HG03196 (cell line): ENCODE data around the gene NONO.
"Not testable (repeated sequence)": the region's sequence is repeated elsewhere in the genome, so short reads cannot be mapped to it uniquely, and the experiment has no call there.

Experiments
- ATAC-seq: cut with Tn5 transposase; IDR thresholded peaks from one replicate; pipeline ENCODE4 v1.9.1; 2021; ENCODE audit not compliant: unreplicated experiment

Gene NONO, protein sequence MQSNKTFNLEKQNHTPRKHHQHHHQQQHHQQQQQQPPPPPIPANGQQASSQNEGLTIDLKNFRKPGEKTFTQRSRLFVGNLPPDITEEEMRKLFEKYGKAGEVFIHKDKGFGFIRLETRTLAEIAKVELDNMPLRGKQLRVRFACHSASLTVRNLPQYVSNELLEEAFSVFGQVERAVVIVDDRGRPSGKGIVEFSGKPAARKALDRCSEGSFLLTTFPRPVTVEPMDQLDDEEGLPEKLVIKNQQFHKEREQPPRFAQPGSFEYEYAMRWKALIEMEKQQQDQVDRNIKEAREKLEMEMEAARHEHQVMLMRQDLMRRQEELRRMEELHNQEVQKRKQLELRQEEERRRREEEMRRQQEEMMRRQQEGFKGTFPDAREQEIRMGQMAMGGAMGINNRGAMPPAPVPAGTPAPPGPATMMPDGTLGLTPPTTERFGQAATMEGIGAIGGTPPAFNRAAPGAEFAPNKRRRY

DNA sequence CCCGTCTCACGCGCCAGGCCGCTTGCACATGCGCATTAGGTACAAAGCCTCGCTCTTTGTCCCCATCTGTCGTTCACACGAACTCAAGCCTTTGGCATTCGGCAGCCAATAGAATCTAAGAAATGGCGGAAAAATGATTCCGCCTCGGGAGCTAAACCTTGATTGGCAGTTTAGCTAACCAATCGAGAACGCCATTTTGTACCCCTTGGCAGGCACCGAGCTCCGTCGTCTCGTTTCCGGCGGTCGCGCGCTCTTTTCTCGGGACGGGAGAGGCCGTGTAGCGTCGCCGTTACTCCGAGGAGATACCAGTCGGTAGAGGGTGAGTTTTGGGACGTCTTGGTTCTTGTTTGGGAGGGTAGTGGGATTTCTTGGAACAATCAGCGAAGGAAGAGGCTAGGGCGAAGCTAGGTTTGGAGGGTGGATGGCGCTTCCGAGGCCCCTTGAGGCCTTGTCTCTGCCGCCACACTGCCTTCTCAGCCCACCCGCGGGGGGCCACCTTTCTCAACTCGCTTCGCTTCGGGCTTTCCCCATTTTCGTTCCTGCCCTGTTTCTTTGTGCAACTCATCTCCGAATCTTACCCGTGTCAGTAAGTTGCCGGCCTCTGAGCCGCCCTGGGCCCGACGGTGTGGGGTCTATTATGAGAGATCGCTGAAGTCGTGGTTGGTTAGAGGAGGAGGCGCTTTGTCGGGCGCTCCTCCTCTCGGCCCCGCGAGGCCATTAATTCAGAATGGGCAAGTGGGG is at the start of gene NONO:
TSS of gene NONO (plus strand) at position 233 of the 741 bp plus-strand sequence. CDS start 7,003 bp downstream, outside the sequence.
- peak; percentile 89 for ATAC-seq

DNA sequence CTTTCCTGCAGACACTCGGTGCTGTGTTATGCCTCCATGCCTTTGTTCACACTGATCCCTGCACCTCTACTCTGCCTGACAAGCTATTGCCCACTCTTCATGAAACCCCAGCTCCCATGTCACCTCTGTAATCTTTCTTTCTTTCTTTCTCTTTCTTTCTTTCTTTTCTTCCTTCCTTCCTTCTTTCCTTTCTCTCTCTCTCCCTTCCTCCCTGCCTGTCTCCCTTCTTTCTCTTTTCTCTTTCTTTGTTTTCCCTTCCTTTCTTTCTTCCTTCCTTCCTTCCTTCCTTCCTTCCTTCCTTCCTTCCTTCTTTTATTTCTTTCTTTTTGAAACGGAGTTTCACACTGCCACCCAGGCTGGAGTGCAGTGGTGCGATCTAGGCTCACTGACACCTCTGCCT is 48.0 kb upstream of the NONO start:
- no peak for ATAC-seq

DNA sequence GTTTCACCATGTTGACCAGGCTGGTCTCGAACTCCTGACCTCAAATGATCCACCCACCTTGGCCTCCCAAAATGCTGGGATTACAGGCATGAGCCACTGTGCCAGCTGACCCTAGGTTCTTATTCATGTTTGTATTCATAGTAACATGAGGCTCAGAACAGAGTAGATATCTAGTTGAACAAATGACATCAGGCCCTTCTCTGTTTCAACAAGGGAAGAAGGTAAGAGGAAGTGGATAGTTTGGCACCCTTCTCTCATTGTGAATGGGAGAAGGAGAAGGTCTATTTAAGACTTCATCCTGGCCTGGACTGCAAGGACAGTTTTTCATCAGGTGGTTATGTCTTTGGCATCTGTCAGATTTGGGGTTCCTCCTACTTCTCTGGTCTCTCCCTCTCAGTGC is 46.6 kb upstream of the NONO start:
- ATAC-seq, result no peak

DNA sequence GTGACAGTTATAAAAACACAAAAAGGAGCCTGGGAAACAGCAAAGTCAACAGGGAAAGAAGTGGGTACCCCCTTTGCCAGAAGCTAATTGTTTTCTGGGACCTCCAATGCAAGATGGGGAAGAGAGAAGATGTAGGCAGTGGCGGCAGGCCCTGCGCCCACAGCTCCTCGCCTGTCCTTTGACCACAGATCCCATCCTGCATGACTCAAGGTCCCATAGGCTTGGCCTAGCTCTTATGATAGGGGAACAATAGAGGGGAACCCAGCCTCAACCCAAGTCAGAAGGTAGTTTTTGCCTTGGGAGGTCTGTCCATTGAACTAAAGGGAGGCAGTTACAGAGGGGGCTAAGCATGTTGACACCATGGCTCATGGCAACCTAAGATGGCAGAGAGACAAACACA is 43.7 kb upstream of the NONO start:
- ATAC-seq, result no peak

DNA sequence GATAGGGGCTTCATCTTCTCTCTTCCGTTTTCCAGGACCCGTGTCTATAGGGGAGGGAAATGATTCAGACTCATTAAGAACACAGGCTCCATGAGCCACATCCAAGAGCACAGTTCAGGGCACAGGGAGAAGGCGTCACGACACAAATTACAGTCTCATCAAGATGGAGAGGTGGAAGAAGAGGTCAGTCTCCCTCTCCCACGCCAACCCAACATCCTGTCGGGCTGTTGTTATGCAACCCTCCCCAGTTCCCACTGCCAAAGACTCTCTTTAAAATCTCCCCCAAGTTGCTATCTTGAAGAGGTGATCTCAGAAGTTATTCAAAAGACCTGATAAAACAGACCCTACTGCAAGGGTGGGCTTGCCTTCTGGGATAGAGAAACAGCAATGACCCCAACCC is 42.1 kb upstream of the NONO start:
- no peak for ATAC-seq

DNA sequence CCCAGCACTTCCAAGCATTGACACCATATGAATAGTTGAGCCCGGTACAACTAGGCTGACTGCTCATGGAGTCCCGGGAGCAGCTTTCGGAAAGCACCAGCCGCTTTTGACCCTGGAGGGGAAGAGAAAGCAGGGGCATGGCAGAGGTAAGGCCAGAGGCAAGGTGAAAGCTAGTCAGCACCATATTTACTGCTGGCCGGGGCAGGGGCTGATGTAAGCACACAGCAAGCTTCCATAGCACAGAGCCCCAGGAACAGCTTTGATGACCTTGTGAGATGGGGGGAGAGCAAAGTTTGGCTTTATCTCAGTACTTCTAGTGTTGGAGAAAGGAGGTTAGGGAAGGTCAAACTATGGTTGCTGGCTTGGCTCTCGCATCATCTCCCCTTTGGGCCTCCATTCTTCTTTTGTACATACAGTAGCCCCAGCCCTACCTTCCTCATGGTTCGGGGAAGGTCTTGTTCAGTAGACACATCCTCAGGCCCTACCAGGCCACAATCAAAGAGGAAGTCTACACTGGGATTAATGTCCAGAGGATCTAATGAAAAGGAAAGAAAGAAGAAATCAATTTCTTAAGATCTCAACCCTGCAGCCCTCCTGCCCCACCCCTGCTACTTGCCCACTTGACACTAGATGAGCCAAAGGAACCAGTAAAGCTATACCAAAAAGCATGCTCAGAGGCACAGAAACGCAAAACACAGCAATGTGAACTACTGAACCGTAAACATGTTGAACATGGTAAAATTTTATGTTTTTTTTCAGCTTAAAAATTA is 38.9 kb upstream of the NONO start:
- ATAC-seq, result no peak

DNA sequence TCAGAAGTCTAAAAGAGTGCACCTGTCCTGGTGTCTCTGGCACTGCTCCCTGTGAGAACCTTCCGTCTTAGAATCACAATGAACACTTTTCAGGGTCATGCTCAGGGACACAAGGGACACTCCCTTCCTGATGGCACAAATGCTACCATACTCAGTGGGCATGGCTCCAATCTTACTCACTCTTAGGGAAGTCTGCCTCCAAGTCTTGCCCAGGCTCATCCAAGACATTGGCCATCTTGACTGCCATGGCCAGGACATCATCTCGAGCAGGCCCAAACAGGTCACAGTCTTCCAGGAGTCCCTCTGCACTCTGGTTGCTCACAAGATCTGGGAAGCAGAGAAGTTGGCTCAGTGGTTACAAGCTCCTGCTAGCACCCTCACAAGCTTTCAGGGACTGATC is 38.3 kb upstream of the NONO start:
- no peak for ATAC-seq

DNA sequence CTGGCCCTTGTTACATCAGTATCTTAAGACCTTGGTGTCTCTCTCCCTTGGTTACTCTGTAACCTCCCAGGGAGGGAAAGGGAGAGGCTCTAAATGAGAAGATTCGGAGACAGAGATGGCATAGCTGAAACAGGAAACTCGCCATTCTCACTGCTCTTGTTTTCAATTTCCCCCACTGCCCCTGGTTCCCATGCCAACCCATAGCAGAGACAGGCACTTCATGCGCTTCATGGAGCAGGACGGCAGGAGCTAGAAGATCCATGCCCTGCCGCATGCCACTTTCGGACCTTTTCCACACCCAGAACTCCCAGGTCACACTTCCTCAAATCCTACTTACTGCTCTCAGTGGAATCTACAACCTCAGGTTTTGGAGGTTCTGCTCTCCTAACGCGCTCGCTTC is 32.6 kb upstream of the NONO start:
- no peak for ATAC-seq

DNA sequence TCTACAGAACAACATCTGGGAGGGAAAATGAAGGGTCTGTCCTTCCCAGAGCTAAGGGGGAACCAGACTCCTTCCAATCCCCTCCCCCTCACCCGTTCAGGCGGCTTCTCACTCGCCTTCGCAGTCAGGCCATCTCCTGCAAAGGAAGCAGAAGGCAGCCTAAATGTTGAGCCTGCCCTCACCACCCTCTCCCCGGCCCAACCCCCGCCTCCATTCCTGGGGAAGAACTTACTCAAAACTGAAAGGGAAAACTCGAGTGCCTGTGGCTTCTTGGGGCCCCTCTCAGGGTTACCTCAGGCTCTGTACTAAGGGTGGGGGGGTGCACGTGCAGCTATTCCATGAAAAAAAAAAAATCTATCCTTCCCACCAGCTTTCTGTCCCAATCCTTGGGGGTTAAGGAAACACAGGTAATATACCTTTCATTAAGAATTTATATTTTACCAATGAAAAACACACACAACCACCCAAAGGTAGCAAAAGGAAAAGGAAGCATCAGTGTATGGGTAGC is 31.9 kb upstream of the NONO start:
- ATAC-seq, result no peak

DNA sequence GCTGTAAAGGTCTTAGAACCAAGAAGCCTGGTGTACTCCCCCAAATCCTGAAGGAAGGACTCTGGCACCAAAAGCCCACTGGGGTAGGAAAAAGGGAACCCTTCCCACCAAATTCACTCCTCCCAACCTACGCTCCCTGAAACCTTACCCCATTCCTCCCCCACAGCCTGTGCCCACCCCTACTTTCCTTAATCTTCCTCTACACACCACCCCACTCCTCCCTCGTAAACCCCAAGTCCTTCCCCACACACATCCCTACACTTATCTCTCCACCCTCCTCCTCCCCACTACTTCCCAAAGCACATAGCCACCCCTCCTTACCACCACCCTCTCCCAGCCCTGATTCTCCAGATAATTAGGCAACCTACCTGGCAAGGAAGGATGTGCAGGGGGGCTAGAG is 31.2 kb upstream of the NONO start:
- no peak for ATAC-seq

DNA sequence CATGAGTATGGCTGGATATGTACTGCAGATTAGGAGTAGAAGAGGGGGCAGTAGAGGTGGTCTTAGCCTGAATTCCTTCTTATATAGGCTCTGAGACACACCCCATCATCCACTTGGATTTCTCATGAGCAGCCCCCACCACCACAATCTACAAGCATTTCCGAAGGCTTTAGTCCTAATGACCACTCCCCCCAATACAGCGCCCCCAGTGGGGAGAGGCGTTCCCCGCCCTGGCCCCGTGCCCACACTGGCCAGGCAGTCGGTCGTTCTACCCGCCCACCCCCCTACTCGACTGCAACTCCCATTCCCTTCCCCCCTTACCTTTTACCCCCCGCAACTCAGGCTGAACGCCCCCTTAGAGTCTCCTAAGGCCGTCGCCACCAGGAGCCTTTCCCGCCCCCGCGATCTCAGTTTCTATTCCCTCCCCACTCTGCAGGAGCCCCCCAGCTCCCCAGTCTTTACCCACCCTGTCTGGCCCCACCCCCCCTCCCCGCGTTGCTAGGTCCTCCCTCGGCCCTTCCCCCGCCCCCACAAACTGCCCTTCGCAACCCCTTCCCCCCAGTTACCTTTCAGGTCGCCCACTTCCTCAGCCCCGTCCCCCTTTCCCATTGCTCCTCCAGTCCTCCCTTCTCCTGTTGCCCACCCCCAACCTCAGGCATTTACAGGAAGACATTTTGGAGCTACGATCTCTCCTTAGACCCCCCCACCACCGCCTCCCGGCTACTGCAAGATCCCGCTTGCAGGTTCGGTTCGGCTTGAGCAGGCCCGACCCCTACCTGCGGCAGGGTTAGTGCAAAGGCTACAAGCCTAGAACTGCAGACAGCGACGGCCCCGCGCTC is 30.0 kb upstream of the NONO start:
- ATAC-seq, result no peak

DNA sequence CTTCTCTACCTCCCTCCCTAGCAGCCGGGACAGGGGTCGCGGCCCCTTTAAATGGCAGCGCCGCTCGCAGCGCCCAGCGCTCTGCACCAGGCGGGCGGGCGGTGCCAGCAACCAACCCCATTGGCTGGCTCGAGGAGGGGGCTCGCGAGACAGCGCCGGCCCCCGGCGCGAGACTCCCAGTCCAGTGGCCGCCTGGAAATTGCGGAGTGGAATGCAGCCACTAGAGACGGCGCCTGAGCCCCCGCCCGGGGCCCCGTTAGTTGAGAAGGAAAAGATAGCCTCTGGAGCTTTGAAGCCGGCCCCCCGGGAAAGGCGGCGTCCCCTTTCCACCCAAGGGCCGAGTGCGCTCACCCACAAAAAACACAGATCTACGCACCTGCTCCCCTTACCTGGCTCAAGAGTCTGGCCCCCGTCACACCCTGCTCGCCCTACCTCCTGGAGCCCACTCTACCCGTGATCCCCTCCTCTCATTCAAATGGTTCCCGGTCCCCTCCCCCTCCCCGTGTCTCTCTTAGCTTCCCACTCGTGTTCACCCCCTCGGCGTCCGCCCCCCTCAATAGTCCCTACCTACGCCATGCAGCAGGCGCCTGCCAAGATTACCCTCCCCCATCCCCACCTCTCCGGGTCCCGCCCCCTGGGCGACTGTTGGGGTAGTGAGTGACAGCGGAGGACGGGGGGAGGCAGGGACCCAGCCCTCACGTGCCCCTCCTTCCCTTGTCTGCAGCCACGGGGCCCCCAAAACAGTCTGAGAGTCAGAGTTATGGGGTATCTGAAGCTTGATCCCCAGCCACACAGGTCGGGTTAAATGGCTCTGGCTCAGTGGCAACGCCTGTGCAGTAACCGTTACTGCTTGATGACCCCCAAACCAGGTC is 29.1 kb upstream of the NONO start, which contains the start of gene ZMYM3:
TSS of gene ZMYM3 (minus strand) at position 49 of the 872 bp plus-strand sequence. CDS start 885 bp downstream, outside the sequence.
- ATAC-seq, result peak; percentile 69

DNA sequence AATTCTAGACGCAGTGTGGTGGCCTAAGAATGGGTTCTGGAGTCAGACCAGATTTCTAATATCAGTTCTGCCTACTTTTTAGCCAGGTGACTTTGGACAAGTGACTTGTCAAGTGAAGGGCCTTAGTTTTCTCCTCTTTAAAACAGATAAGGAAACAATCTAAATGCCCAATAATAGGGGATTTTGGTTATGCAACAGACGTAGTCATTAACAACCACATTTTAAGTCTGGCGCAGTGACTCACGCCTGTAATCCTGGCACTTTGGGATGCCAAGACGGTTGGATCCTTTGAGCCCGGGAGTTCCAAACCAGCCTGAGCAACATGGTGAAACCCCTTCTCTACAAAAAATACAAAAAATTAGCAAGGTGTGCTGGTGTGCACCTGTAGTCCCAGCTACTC is 27.4 kb upstream of the NONO start:
- no peak for ATAC-seq

DNA sequence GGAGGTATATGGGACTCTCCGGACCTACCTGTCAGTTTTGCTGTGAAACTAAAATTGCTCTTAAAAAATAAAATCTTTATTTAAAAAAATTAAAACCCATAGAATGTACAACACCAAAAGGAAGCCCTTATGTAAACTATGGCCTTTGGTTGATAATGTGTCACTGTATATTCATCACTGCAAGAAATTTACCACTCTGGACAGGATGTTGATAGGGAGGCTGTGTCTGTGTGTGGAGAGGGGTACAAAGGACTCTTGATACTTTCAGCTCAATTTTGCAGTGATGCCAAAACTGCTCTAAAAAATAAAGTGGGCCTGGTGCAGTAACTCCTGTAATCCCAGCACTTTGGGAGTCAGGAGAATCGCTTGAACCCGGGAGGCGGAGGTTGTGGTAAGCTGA is 26.6 kb upstream of the NONO start:
- no peak for ATAC-seq

DNA sequence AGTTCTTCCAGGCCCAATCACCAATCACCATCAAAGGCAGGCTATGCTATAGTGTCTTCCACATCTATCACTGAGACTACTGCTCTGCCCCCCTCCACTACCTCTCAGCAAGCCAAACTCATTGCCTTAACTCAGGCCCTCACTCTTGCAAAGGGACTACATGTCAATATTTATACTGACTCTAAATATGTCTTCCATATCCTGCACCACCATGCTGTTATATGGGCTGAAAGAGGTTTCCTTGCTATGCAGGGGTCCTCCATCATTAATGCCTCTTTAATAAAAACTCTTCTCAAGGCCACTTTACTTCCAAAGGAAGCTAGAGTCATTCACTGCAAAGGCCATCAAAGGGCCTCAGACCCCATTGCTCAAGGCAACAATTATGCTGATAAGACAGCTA is 14.8 kb upstream of the NONO start:
- not testable (repeated sequence) for ATAC-seq

DNA sequence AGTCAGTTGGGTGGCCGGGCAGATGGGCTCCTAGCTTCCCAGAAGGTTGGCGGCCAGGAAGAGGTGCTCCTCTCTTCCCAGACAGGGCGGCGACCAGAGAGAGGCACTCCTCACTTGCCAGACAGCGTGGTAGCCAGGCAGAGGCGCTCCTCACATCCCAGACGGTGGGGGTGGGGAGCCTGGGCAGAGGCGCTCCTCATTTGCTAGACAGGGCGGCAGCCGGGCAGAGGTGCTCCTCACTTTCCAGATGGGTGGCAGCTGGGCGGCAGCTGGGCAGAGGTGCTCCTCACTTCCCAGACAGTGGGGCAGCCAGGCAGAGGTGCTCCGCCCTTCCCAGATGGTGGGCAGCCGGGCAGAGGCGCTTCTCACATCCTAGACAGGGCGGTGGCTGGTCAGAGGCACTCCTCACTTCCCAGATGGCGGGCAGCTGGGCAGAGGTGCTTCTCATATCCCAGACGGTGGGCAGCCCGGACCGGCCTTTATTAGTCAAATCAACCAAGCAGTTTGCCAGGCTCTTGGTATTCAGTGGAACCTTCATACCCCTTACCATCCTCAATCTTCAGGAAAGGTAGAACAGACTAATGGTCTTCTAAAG is 13.5 kb upstream of the NONO start:
- ATAC-seq, result no peak

DNA sequence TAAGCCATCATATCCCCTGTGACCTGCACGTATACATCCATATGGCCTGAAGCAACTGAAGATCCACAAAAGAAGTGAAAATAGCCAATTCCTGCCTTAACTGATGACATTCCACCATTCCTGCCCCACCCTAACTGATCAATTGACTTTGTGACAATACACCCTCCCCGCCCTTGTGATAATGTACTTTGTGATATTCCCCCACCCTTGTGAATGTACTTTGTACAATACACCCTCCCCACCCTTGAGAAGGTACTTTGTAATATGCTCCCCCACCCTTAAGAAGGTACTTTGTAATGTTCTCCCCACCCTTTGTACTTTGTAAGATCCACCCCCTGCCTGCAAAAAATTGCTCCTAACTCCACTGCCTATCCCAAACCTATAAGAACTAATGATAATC is 11.1 kb upstream of the NONO start:
- ATAC-seq, result not testable (repeated sequence)

DNA sequence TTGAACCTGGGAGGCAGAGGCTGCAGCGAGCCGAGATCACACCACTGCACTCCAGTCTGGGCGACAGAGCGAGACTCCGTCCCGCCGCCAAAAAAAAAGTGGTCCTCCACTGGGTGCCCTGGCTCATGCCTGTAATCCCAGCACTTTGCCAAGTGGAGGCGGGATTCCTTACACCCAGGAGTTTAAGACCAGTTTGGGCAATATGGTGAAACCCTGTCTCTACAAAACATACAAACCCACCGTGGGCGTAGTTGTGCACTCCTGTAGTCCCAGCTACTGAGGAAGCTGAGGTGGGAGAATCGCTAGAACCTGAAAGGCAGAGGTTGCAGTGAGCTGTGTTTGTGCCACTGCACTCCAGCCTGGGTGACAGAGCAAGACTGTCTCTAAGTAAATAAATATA is 2.1 kb upstream of the NONO start:
- ATAC-seq, result not testable (repeated sequence)
